Activated naive CD8-positive, alpha-beta T cell treated with anti-CD3 and anti-CD28 coated beads, Interleukin-2, amount 50 U/mL, for 24 hours (primary cell): Measurements from ENCODE around the gene SLC6A1.

Source experiments
- ATAC-seq: fragments of 150-1000 bp; cut with Tn5 transposase; one replicate; pipeline ENCODE4 v1.10.0; 2021
- DNase-seq: peaks from one replicate; pipeline ENCODE4 v3.0.0; 2021
- H3K27ac Mint-ChIP-seq: one replicate; pipeline ENCODE4 v1.8.0; 2021; ENCODE audit warnings: mild to moderate bottlenecking, mixed read lengths
- H3K27me3 Mint-ChIP-seq: one replicate; pipeline ENCODE4 v1.8.0; 2021; ENCODE audit warnings: mixed read lengths
- H3K36me3 Mint-ChIP-seq: one replicate; pipeline ENCODE4 v1.8.0; 2021; ENCODE audit warnings: low read depth, mixed read lengths
- H3K4me1 Mint-ChIP-seq: one replicate; pipeline ENCODE4 v1.8.0; 2021; ENCODE audit warnings: mixed read lengths
- H3K4me3 Mint-ChIP-seq: one replicate; pipeline ENCODE4 v1.8.0; 2021; ENCODE audit warnings: mild to moderate bottlenecking, moderate library complexity, mixed read lengths
- H3K9me3 Mint-ChIP-seq: one replicate; pipeline ENCODE4 v1.8.0; 2021; ENCODE audit warnings: mixed read lengths

Gene SLC6A1

DNA sequence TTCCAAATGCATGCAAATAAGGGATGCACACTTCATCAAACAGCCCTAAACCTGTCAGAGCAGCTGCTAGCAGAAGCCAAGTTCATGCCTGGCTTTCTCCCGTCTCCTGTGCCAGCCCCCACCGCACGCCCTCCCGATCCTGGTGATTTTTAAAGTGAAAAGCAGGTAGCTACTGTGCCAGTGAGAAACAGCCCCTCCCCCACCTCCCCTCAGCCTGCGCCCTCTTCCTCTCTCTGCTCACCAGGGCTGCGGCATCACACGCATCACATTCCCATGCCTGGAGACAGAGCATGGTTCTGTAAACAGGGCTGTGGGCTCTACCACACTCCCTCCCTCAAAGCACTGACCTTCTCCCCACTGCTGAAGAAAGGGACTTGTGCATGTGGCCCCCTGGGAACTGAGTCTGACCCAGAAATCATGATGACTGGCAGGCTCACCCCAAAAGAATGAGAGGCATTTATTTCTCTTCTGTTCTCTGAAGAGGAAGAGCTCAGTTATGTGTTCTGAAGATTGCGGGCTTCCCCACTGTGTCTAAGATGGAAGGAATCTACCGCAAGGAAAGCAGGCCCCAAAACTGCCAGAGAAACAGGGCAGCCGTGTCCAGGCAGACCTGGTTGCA lies 14.5 kb upstream of the SLC6A1 start:
- no peaks in the 10 kb centered on the region for H3K36me3 Mint-ChIP-seq
- no peaks in the 10 kb centered on the region for H3K4me1 Mint-ChIP-seq
- H3K27ac Mint-ChIP-seq = no peak overlapping the region
- H3K27me3 Mint-ChIP-seq = peaks cover 29% of the 10 kb centered on the region
- no peaks in the 10 kb centered on the region for H3K9me3 Mint-ChIP-seq
- DNase-seq (no peak), ATAC-seq (no peak)
- no peak overlapping the region for H3K4me3 Mint-ChIP-seq

DNA sequence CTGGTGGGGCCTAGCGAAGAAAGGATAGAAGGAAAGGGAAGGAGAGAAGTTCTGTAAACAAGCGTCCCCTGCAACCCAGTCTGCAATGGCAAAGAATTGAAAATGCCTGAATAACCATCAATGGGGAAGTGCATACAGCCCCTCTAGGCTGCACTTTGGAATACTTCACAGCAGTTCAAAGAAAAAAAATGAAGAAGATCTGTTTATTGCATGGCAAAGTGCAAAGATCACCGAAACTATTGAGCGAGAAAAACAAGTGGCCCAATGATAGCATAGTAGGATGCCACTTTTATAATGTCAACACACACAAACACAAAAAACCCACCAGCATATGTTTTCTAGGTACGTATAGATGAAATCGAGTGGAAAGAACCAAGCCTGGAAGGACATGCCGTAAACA lies 13.6 kb upstream of the SLC6A1 start:
- no peaks in the 10 kb centered on the region for H3K36me3 Mint-ChIP-seq
- H3K27ac Mint-ChIP-seq = no peak overlapping the region
- H3K4me1 Mint-ChIP-seq = no peaks in the 10 kb centered on the region
- ATAC-seq (no peak), DNase-seq (no peak)
- peaks cover 26% of the 10 kb centered on the region for H3K27me3 Mint-ChIP-seq
- H3K4me3 Mint-ChIP-seq = no peak overlapping the region
- no peaks in the 10 kb centered on the region for H3K9me3 Mint-ChIP-seq

DNA sequence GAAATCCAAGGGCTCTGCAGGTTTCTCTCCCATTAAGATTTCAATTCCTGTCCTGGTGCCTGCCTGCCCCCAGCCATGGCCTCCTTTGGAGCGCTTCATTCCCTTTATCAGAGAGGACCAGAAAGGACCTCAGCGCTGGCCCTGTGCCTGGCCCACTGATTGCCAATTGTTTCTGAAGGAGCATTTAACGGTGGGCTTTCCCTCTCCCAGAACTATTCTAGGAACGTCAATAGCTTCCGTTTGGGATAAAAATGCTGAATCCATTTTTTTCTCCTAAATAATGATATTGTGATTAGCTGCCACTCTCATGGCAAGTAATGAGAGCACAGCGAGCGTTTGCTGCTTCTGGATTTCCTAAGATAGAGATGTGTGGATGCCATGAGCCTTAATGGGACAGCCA lies 12.2 kb upstream of the SLC6A1 start:
- Mint-ChIP-seq H3K4me1 (no peaks in the 10 kb centered on the region), H3K27ac (no peak overlapping the region)

DNA sequence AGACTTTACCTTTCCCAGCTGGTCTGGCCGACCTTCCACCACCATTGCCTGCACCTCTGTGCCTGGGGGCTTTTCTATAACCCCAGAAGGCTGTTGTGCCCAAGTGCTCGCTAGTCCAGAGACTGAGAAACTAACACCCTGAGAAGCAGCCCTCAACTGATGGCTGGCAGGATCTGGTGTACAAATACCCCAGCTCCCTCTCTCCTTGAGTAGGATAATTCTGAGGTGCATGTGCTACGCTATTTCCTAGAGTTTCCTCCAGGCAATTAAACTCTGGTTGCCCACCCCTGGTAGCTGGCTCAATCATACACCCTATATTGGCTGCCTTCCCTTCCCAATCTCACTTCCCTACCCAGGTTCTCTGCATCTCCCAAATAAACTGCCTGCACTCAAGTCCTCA lies 11.5 kb upstream of the SLC6A1 start:
- Mint-ChIP-seq H3K27ac (no peak overlapping the region), H3K4me1 (no peaks in the 10 kb centered on the region), H3K9me3 (no peaks in the 10 kb centered on the region), H3K27me3 (peaks cover 18% of the 10 kb centered on the region), H3K4me3 (no peak overlapping the region), H3K36me3 (no peaks in the 10 kb centered on the region)
- DNase-seq (no peak), ATAC-seq (no peak)

More for the DNA sequence above, 12.2 kb upstream of the SLC6A1 start:
- ATAC-seq = no peak
- Mint-ChIP-seq H3K9me3 (no peaks in the 10 kb centered on the region), H3K4me3 (no peak overlapping the region), H3K27me3 (peaks cover 18% of the 10 kb centered on the region), H3K36me3 (no peaks in the 10 kb centered on the region)
- no peak for DNase-seq

DNA sequence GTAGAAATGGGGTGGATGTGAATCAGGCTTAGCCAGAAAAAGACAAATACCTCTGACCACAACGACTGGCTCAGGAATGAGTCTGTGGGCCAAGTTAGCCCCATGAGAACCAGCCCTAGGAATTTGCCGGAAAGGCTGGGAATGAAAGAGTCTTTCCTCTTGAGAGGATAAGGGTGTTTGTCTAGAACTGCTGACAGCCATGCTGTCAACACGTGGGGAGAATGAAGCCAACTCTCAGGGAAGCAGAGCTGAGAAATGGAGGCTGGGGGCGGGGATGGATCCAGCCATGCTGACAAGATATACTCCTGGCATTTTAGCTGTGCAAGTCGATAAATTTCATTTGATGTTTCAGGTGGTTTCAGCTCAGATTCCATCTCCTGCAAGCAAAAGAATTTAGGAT lies 10.6 kb upstream of the SLC6A1 start:
- H3K27ac Mint-ChIP-seq = no peak overlapping the region
- H3K36me3 Mint-ChIP-seq = no peaks in the 10 kb centered on the region
- H3K27me3 Mint-ChIP-seq = peaks cover 14% of the 10 kb centered on the region
- ATAC-seq (no peak), DNase-seq (no peak)
- H3K9me3 Mint-ChIP-seq = no peaks in the 10 kb centered on the region
- no peaks in the 10 kb centered on the region for H3K4me1 Mint-ChIP-seq
- no peak overlapping the region for H3K4me3 Mint-ChIP-seq

DNA sequence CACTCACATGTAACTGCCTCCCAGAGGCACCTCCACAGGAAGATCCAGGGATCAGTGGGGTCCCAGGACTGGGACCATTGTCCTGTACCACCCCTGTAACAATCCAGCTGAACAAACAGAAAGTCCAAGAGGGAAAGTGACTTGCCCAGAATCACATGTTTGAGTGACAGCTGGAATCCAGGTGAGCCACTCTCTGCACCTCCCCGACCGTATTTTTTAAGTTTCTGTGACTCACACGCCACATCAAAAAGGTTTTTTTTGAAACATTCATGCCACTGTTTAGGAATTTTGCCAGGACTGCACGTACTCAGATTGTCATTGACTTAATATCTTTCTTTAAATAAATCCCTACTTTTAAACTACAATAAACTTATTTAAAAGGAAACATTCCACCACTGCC lies 9.8 kb upstream of the SLC6A1 start:
- peaks cover 14% of the 10 kb centered on the region for H3K27me3 Mint-ChIP-seq
- no peaks in the 10 kb centered on the region for H3K36me3 Mint-ChIP-seq
- no peak overlapping the region for H3K4me3 Mint-ChIP-seq
- H3K4me1 Mint-ChIP-seq = no peaks in the 10 kb centered on the region
- DNase-seq = no peak
- H3K27ac Mint-ChIP-seq = no peak overlapping the region
- no peak for ATAC-seq
- H3K9me3 Mint-ChIP-seq = no peaks in the 10 kb centered on the region

DNA sequence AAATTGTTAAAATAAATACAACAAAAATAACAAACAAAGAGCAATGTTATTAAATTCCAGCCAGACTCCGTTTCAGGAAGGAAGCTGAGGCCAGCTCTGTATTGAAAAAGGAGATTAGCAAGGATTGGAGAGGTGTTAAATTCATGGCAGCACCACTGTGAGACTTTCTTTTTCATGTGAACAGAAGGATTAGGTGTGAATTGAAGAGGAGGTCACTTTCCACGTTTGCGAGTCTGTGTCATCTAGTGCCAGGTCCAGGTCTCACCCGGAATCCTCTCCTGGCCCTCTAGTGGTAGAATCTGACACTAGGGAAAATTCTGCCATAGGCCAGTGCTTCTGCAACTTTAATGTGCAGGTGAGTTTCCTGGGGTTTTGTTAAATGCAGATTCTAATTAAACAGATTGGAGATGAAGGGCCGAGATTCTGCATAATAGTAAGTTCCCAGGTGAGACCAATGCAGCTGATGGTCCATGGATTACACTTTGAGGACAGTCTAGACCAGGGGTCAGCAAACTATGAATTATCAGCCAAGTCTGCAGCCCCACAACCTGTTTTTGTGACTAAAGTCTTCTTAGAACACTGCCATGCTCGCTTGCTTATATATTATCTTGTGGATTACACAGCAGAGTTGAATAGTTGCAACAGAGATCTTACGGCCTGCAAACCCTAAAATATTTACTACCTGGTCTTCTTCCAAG lies 9.2 kb upstream of the SLC6A1 start:
- Mint-ChIP-seq H3K27ac (no peak overlapping the region), H3K36me3 (no peaks in the 10 kb centered on the region), H3K4me3 (no peak overlapping the region), H3K27me3 (peaks cover 16% of the 10 kb centered on the region), H3K9me3 (no peaks in the 10 kb centered on the region), H3K4me1 (no peaks in the 10 kb centered on the region)
- ATAC-seq = no peak
- DNase-seq = peak; percentile 10

DNA sequence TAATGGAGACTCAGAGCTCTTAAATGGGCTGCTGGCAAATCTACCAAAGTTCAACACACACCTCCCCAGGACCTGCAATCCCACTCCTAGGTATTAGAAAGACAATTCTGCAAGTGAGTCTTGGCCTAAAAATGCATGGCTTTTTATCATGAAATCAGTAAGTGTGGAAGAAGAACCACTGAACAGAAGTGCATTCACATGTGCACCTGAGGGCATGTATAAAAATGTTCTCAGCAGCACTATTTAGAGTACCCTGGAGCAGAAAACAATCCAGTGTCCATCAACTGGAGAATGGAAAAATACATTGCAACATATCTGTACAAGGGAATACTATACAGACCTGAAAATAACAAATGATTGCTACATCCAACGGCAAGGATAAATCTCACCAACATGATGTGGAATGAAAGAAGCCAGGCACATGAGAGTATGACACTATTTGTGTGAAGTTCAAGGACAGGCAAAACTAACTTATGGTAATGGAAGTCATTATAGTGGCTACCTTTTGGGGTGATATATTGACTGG lies 8.1 kb upstream of the SLC6A1 start:
- H3K4me3 Mint-ChIP-seq = no peak overlapping the region
- no peaks in the 10 kb centered on the region for H3K9me3 Mint-ChIP-seq
- ATAC-seq = no peak
- peaks cover 18% of the 10 kb centered on the region for H3K27me3 Mint-ChIP-seq
- no peak overlapping the region for H3K27ac Mint-ChIP-seq
- no peaks in the 10 kb centered on the region for H3K36me3 Mint-ChIP-seq
- H3K4me1 Mint-ChIP-seq = no peaks in the 10 kb centered on the region
- no peak for DNase-seq

DNA sequence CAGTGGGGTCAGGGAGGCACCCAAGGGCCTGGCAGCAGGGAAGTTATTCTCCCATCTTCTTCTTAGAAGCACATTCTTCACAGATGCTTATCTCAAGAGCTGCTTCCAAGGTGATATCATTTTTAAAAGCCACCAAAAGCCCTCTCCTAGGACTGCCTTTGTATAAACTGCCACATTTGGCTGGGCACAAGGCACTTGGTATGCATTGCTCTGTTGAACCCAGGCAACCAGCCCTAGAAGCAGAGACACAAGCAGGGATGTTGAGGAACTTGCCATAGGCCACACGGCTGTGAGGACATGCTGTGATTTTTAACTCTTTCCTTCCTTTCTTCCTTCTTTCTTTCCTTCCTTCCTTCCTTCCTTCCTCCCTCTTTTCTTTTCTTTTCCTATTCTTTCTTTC lies 7.4 kb upstream of the SLC6A1 start:
- no peak overlapping the region for H3K4me3 Mint-ChIP-seq
- no peaks in the 10 kb centered on the region for H3K9me3 Mint-ChIP-seq
- no peak for DNase-seq
- no peaks in the 10 kb centered on the region for H3K36me3 Mint-ChIP-seq
- no peaks in the 10 kb centered on the region for H3K4me1 Mint-ChIP-seq
- peaks cover 18% of the 10 kb centered on the region for H3K27me3 Mint-ChIP-seq
- ATAC-seq = no peak
- H3K27ac Mint-ChIP-seq = no peak overlapping the region

DNA sequence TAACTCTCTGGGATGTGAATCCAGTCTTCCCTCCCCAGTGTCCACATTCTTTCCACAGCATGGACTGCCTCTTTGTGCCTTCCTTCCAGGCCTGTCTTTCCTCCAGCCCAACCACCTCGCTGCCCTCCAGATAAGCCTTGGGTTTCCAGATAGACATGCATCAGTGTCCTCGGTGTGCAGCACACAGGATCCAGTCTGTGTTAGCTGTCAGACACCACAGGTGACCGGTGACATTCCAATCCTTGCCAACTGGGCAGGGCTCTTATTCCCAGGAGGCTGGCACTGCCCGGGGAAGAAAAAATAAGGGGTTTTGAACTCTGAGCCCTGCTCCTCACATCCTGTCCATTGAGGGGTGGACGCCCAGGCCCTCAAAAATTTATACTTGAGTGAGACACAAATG lies 6.0 kb upstream of the SLC6A1 start:
- Mint-ChIP-seq H3K36me3 (no peaks in the 10 kb centered on the region), H3K27ac (no peak overlapping the region), H3K27me3 (peaks cover 28% of the 10 kb centered on the region), H3K9me3 (no peaks in the 10 kb centered on the region), H3K4me3 (no peak overlapping the region), H3K4me1 (no peaks in the 10 kb centered on the region)
- ATAC-seq = no peak
- no peak for DNase-seq

DNA sequence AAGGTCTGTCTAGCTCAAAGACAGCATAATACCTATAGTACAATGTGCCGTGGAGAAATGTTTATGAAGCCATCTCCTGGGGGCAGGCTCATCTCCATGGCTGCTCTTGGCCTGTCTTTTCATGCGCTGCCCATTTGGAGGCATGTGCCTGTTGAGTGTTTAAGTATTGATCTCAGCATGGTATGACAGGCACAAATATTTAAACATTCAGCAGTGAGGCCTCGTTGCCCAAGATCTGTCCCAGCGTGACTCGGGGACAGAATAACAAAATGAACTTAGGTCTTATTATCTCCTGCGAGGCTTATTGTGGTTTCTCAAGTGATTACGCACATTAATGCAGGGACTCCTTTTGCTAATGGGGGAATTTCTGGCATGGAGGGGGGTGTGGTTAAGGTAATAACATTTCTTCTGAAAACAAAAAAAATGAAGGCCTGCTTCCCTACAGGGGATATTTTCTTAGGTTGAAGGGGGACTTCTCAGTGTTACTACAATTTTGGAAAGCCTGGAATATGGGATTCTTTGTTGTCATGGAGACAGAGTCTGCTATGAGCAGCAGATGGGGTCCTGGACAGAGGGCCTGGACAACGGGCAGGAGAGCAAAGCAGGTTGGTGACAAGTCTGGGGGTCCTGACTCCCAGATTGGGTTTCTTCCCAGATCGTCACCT lies 4.4 kb upstream of the SLC6A1 start:
- Mint-ChIP-seq H3K4me1 (peaks cover 4% of the 10 kb centered on the region), H3K4me3 (no peak overlapping the region), H3K27ac (no peak overlapping the region), H3K27me3 (peaks cover 34% of the 10 kb centered on the region), H3K36me3 (no peaks in the 10 kb centered on the region), H3K9me3 (no peaks in the 10 kb centered on the region)
- ATAC-seq (no peak), DNase-seq (no peak)

DNA sequence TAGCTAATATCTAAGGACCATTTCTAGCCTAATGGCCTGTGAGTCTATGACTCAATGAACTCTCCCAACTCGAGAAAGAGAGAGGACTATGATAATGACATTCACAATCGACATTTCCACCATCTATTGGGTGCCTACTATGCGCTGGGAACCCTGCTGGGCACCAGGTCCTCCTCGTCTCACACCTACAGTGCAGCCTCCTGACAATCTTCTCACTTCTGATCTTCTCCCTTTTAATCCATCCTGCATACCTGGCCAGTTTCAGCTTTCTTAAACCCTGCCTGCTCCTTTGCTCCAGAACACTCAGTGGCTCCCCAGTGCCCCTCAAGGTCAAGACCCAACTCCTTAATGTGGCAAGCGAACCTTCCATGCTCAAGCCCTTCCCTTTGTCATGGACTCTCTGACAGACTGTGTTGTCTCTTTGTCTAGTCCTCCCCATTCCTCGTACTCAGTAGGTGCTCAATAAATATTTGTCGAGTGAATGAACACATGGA lies 3.5 kb upstream of the SLC6A1 start:
- Mint-ChIP-seq H3K9me3 (no peaks in the 10 kb centered on the region), H3K27me3 (peaks cover 38% of the 10 kb centered on the region), H3K4me1 (peaks cover 4% of the 10 kb centered on the region), H3K36me3 (no peaks in the 10 kb centered on the region), H3K4me3 (no peak overlapping the region), H3K27ac (no peak overlapping the region)
- ATAC-seq (no peak), DNase-seq (no peak)

DNA sequence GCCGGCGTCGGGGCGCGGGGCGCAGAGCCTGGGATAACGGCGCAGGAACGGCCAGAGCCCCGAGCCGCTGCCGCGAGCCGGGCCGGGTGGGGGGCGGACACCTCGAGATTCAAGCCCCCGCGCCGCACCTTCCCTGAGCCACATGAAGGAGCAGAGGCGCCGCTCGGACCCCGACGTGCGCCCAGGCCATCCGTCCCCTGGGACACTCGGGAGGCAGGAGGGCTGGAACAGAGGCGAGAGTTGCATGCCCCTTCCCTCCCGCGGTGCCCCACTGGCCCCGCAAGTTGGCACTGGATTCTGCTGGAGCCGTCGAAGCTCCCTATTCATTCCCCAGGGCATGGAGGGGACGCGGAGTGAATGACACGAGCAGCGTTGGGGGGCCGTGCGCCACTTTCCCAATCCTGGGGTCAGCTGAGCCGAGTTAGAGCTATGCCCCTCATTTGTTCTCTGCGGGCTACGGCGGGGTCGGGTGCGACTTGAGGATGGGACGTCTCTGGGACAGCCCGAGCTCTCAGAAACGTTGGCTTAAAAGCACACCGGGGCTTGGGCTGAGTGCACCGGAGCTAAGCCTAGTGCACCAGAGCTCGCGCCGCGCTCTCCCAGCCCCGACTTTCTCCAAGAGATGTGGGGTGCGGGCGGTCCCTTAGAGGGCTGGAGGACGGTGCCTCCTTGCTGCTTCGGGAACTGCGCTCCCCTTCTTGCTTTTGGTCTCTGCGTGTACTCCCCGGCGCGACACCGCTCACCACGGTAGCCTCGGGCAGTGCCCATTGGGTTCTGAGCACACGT lies 588 bp downstream of the SLC6A1 start:
- Mint-ChIP-seq H3K4me1 (peaks cover 4% of the 10 kb centered on the region), H3K9me3 (no peaks in the 10 kb centered on the region), H3K27ac (no peak overlapping the region), H3K27me3 (peaks cover 52% of the 10 kb centered on the region), H3K36me3 (no peaks in the 10 kb centered on the region), H3K4me3 (no peak overlapping the region)
- ATAC-seq = no peak
- DNase-seq = no peak

DNA sequence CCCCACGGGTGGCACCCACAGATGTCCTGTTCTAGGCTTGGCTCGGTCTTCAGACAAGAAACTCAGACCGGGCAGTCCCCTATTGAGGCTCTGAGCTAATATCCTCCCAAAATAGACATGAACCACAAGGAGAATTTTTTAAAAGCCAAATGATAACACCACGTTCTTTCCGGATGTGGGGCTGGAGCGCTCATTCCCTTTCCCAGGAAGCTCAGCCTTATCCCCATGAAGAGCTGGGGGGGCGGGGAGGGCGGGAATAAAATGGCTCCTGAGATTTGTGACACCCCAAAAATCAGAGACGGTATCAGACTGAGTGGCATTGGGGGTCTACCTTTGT lies 1.1 kb downstream of the SLC6A1 start:
- no peaks in the 10 kb centered on the region for H3K36me3 Mint-ChIP-seq
- peaks cover 55% of the 10 kb centered on the region for H3K27me3 Mint-ChIP-seq
- H3K4me3 Mint-ChIP-seq = no peak overlapping the region
- DNase-seq = no peak
- ATAC-seq = no peak
- peaks cover 4% of the 10 kb centered on the region for H3K4me1 Mint-ChIP-seq
- no peak overlapping the region for H3K27ac Mint-ChIP-seq
- H3K9me3 Mint-ChIP-seq = no peaks in the 10 kb centered on the region
